Measurements from ENCODE around the gene IL1B.

GRCh38 chr2:112809112-112809511 lies 27.5 kb downstream of the IL1B start:
- TF ChIP-seq POLR2A (IDR thresholded peaks at IDR 0.05) = no peak
- TF ChIP-seq, protein P1, sequence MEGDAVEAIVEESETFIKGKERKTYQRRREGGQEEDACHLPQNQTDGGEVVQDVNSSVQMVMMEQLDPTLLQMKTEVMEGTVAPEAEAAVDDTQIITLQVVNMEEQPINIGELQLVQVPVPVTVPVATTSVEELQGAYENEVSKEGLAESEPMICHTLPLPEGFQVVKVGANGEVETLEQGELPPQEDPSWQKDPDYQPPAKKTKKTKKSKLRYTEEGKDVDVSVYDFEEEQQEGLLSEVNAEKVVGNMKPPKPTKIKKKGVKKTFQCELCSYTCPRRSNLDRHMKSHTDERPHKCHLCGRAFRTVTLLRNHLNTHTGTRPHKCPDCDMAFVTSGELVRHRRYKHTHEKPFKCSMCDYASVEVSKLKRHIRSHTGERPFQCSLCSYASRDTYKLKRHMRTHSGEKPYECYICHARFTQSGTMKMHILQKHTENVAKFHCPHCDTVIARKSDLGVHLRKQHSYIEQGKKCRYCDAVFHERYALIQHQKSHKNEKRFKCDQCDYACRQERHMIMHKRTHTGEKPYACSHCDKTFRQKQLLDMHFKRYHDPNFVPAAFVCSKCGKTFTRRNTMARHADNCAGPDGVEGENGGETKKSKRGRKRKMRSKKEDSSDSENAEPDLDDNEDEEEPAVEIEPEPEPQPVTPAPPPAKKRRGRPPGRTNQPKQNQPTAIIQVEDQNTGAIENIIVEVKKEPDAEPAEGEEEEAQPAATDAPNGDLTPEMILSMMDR (IDR thresholded peaks at IDR 0.05) = no peak
- no peak for TF ChIP-seq EP300 (IDR thresholded peaks at IDR 0.05)

All from tibial nerve (tissue), 4 donors.